Glomerular endothelial cell (primary cell): Measurements from ENCODE around the gene SCYL3. TPM values are rescaled to one million over a fixed set of nuclear protein-coding genes. Genes with fewer than 3 reads are reported as not detected.
"Not testable (repeated sequence)": the region's sequence is repeated elsewhere in the genome, so short reads cannot be mapped to it uniquely, and the experiment has no call there.

Experiments used
- DNase-seq: peaks from one replicate; pipeline ENCODE4 v3.0.0-alpha.2; 2011; ENCODE audit warnings: low read depth, low spot score; ENCODE audit errors: extremely low read depth
- total RNA-seq: library from RNA; depleted of rRNA; stranded (reverse); fragments of >200 nt; gene quantifications from 2 replicates; pipeline ENCODE4 v1.2.3, GENCODE V29; 2015

Gene SCYL3
- total RNA-seq, 1 donor from 2014 or later = 4.1 TPM

GRCh38 chr1:169873582-169874199 is 20.0 kb downstream of the SCYL3 start:
- no peak for DNase-seq

DNA sequence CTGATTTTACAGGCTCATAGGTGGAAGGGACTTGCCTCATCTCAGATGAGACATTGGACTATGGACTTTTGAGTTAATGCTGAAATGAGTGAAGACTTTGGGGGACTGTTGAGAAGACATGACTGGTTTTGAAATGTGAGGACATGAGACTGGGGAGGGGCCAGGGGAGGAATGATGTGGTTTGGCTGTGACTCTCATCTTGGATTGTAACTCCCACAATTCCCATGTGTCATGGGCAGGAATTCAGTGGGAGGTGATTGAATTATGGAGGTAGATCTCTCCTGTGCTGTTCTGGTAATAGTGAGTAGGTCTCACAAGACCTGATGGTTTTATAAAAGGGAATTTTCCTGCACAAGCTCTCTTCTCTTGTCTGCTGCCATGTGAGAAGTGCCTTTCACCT is 20.8 kb downstream of the SCYL3 start:
- DNase-seq = no peak

GRCh38 chr1:169871988-169872387 is 21.7 kb downstream of the SCYL3 start:
- DNase-seq = not testable (repeated sequence)

- no peak for DNase-seq
Measured at GRCh38 chr1:169869426-169869825, 24.3 kb downstream of the SCYL3 start.

DNA sequence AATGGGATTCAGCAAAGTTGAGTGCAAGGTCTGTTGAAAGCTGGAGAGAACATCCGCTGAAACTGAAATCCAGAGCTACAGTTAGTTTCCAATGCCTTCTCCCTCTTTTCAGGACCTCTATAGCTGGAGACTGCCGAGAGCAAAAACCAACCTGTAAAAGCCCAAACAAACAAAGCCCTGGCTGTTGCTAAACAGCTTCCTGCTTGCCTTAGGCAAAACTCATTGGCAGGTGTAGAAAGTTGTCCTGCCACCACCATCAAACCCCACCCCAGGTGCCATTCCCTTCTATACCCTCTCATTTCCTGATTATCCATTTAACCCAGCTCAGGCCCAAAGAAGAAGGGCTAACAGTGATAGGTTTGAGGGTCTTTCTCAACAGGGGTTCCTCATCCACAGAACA is 24.7 kb downstream of the SCYL3 start:
- no peak for DNase-seq

DNA sequence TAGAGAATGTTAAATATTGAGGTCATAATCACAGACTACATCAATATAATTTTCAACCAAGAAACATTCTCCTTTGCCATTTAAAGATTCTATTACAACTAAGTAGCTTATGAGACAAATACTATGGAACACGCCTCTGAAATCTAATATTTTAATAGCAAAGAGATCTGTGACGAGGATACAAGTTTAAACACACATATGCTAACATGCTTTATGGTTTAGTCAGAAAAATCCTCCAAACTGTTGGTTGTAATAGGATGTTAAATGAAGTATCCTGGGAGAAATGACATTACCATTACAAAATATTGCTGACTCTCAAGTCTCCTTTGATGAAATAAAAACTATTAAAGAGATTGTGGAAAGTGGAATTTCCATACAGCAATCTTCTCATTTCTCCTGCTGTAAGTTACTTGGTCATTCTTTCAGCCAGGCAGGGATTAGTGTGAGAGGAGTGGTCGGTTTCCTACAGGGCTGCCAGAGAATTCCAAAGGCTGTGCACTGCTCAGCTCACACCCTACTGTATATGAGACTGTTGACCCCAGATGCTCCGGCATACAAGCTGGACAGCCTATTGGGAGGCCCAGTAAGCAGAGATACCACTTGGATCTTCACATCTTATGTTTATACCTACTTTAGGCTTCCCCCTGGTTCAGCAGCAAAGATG is 26.6 kb downstream of the SCYL3 start:
- DNase-seq = no peak

GRCh38 chr1:169866577-169866976 is 27.1 kb downstream of the SCYL3 start:
- DNase-seq = no peak

DNA sequence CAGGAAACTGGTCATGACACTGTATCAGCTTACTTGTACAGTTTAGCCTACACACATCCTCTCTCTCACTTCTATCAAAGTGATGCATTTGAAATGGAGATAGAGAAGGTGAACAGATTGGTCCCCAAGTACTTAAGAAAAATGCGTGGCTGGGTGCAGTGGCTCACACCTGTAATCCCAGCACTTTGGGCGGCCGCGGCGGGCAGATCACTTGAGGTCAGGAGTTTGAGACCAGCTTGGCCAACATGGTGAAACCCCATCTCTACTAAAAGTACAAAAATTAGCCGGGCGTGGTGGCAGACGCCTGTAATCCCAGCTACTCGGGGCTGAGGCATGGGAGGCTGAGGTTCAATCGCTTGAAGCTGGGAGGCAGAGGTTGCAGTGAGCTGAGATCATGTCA is 29.2 kb downstream of the SCYL3 start:
- DNase-seq = not testable (repeated sequence)

DNA sequence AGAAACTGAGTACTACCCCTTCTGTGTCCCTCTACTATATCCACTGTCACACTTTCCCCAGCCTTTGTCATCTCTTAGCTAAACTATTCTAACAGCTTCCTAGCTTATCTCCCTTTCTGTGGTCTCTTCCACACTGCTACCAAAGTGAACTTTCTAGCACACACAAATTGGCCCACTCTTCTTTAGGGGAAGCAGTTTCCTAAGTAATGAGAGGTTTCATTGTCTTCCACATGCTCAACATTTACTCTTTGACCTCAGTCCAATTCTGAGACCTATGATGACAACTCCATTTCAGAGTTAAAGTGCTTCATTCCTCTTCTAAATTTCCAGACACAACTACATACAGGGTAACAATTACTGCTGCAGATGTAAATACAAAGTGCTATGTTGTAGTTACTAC is 32.9 kb downstream of the SCYL3 start:
- DNase-seq = no peak

DNA sequence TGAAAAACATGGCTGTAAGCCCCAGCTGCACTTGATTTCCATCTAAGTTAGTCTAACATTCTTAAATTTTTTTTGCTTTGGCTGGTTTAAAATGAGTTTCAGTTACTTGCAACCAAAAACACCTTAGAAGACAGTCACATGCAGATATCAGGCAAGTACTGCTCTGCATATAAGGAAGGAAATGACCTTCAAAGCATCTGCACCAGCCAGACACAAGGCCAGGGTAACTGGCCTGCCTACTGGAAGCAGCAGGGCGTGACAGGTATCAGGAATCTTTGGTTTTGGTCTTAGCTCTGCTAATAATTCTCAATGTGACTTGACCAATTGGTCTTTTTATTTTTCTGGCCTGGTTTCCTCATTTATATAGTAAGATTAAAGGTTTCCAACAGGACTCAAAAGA is 33.5 kb downstream of the SCYL3 start:
- DNase-seq = no peak

- DNase-seq = no peak
Measured at GRCh38 chr1:169859001-169859400, 34.7 kb downstream of the SCYL3 start.

GRCh38 chr1:169858467-169858866 is 35.2 kb downstream of the SCYL3 start:
- no peak for DNase-seq

- DNase-seq = no peak
Measured at GRCh38 chr1:169853341-169853740, 40.4 kb downstream of the SCYL3 start.

DNA sequence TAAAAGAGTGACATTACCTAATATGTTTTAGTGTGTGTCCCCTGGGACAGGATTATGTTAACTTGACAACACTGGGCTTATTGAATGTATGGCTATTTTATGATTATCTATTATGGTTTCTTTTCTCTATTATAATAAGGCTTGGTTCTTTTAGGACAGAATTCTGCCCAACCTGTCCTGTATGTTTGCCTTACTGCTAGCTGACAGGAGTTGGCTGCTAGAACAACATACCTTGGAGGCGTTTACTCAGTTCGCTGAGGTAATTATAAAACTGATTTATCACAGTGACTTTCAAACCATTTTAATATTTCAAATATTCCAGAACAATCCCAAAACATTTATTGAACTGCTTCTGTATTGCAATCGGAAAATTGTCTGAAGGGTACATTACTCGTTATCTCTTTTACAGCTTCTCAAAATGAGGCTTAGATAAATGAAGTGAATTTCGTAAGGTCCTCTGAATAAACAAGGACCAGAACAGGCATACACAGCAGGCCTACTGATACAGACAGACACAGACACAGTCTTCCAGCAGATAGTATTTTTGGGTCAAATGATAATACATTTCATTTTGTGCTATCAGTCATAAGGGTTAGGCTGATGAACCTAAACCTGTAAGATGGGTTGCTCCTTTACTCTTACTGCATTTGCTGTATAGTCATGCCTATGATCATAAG is 44.2 kb downstream of the SCYL3 start:
- DNase-seq = no peak

GRCh38 chr1:169848456-169848855 is 45.2 kb downstream of the SCYL3 start:
- no peak for DNase-seq

- DNase-seq = no peak
Measured at GRCh38 chr1:169844941-169845608, 48.6 kb downstream of the SCYL3 start.

DNA sequence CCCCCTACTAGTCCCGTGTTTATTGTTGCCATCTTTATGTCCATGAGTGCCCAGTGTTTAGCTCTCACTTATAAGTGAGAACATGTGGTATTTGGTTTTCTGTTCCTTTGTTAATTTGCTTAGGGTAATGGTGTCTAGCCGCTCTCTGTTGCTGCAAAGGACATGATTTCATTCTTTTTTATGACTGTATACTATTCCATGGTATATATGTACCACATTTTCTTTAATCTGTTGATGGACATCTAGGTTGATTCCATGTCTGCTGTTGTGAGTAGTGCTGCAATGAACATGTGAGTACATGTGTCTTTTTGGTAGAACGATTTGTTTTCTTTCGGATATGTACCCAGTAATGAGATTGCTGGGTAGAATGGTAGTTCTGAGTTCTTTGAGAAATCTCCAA is 54.8 kb downstream of the SCYL3 start:
- no peak for DNase-seq

GRCh38 chr1:169836198-169836597 is 57.5 kb downstream of the SCYL3 start:
- DNase-seq = no peak

GRCh38 chr1:169835647-169836046 is 58.0 kb downstream of the SCYL3 start:
- no peak for DNase-seq

DNA sequence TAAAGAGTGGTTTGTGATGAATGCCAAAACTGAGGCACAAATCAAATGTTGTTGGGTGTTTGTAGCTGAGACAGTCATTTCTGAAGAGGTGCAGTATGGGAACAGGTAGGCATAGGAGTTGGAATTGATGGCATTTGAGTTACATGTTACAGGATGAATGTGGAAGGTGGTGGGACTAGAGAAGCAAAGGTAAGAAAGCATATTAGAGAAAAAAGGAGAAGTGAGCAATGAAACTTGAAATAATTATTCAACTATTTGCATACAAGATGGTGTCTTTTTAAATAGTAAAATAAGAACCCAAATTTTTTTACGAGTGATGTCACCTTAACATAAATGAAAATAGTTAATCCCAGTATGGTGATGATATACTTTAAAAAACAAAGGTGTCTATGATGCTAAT is 58.8 kb downstream of the SCYL3 start:
- no peak for DNase-seq

GRCh38 chr1:169833179-169833901 is 60.4 kb downstream of the SCYL3 start:
- DNase-seq = no peak
